Left forelimb (tissue), 1 donor: ENCODE measurements around the gene HSFX1.
"Not testable (repeated sequence)": the region's sequence is repeated elsewhere in the genome, so short reads cannot be mapped to it uniquely, and the experiment has no call there.

Experiments used
- DNase-seq: peaks from one replicate; pipeline ENCODE4 v3.0.0-alpha.2; 2018; ENCODE audit warnings: low spot score

The HSFX1 gene, protein sequence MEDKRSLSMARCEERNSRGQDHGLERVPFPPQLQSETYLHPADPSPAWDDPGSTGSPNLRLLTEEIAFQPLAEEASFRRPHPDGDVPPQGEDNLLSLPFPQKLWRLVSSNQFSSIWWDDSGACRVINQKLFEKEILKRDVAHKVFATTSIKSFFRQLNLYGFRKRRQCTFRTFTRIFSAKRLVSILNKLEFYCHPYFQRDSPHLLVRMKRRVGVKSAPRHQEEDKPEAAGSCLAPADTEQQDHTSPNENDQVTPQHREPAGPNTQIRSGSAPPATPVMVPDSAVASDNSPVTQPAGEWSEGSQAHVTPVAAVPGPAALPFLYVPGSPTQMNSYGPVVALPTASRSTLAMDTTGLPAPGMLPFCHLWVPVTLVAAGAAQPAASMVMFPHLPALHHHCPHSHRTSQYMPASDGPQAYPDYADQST

DNA sequence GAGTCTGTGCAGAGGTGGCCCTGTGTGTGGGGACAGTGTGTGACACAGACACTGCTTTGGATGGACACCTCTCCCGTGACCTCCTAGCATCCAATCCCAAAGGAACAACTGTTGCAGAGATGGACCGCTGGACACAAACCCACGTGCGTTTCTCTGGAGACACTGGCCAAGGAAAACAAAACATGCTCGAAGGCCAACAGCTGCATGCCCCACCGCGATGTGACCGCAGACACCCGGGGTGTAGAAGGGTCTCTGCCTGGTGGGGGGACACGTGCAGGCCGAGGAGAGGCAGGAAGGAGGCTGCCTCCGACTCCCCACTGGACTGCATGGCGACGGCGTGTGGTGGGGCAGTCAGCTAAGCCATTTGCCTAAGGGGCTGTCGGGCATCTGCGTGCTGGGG is at the start of gene HSFX1:
HSFX1 (plus strand) TSS at position 301 of the 400 bp plus-strand sequence. CDS start 614 bp downstream, outside the sequence.
- not testable (repeated sequence) for DNase-seq

DNA sequence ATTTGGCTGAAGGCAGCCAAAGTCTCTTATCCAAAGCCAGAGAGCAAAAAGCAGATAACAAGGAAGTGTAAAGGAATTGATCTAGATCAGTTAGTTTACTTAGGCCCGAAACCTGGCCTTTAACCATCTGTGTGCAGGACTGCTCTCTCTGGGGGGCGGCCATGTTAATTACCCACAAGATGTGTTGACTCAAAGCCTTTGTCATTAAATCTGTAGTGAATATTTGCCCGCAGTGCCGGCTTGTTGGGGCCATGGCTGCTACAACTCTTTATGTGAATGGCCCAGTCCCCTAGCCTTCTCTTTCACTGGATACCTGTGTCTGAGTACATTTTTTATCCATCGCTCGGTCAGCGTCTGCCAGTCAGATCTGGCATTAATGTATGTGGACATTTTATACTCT is 46.6 kb upstream of the HSFX1 start:
- not testable (repeated sequence) for DNase-seq

DNA sequence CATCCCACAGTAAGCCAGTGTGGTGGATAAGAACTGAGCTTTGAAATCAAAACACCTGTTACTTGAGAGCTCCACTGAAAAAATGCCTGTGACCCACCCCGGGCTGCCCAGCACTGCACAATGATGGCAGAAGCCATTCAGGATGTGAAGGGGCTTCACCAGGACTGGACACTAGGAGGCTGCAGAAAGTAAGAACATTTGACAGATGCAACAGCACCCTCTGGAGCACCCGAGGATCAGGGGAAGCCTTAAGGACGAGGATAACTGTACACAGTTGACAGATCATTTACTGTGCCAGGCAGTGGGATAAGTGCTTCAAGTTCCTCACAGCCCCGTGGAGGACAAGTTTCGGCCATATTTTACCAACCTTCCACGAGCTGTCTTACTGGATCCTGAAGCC is 31.6 kb upstream of the HSFX1 start:
- not testable (repeated sequence) for DNase-seq

DNA sequence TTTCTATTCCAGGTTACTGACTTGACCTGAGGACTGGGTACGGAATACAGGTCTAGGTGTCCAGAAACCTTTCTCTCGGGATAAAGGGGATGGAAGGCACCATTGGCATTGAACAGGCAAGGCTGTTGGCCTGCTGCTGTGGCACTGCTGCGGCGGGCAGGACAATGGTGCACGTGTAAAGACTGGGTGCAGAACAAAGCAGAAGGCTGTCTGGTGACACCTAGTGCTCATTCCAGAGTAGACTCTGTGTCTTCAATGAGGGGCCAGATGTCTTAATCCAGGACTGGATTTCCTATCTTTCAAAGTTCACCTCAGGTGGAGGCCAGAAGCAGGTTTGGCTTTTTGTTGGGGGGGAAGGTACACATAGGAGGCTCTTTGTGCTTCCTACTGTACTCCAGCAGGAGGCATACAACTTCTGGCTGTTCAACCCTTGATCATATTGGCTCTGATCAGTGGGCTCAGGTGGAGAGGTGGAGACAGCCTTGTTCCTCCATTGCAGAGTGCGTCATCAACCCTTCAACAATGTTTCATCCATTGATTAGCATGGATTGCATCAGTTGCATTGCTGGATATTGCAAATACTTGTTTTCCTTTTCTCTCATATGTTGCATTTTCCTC is 27.4 kb upstream of the HSFX1 start:
- DNase-seq = not testable (repeated sequence)

DNA sequence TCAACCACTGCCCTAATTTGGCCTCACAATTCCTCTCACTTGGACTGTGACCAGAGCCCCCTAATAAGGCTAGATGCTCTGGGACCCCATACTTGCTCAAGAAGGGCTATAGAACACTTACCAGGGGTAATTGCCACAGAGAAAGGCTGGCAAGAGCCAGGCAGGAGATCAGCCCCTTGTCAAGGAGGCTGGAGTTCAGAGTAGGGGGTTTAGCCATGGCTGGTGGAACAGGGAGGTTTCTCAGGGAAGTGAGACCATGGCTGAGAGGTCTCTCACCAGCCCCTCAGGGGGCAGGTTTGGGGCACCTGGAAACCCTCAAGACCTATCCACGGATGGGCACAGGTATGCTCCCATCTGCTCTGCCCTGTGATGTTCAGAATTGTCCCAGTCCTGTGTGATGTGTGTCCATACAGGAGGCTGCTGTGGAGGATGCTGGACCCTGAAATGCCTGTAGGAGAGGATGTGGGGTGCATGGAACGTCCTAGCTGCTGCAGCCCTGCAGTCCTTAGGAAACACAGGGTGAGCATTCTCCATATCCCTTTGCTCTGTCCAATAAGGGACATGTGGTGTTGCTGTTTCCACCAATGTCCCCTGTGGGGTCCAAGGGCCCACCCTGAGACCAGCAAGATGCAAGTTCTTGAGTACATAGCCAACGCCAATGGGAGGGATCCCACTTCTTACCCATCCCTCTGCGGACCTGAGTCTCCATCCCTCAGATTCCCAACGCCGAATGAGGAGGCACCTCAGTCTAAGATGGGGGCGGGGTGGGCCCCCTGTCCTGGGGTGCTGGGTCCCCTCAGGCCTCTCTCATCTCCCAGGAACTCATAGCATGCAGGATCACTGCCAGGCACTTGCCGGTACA is 16.4 kb upstream of the HSFX1 start:
- no peak for DNase-seq

DNA sequence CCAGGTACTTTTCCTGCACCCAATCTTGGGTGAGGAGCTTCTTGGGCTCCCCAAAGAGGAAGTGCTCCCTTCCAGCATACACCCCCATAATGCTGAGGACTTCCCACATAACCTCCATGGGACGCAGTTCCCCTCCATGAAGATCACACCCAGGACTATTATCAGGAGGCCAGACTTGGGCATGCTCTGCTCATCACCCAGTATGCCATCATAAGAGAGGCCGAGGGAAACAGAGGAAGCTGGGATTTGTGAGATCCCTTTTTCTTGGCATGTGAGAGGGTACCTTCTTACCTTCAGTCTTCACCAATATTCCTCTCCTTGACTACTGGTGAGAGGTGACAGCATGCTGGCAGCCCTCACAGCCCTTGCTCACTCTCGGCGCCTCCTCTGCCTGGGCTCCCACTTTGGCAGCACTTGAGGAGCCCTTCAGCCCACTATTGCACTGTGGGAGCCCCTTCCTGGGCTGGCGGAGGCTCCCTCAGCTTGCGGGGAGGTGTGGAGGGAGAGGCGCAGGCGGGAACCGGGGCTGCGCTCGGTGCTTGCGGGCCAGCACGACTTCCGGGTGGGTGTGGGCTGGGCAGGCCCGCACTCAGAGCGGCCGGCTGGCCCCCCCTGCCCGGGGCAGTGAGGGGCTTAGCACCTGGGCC is 15.7 kb upstream of the HSFX1 start:
- peak; percentile 18 for DNase-seq

DNA sequence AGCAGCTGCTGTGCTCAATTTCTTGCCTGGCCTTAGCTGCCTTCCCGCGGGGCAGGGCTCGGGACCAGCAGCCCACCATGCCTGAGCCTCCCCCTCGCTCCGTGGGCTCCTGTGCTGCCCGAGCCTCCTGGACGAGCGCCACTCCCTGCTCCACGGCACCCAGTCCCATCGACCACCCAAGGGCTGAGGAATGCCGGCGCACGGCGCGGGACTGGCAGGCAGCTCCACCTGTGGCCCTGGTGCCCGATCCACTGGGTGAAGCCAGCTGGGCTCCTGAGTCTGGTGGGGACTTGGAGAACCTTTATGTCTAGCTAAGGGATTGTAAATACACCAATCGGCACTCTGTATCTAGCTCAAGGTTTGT is 15.2 kb upstream of the HSFX1 start:
- peak; percentile 20 for DNase-seq

DNA sequence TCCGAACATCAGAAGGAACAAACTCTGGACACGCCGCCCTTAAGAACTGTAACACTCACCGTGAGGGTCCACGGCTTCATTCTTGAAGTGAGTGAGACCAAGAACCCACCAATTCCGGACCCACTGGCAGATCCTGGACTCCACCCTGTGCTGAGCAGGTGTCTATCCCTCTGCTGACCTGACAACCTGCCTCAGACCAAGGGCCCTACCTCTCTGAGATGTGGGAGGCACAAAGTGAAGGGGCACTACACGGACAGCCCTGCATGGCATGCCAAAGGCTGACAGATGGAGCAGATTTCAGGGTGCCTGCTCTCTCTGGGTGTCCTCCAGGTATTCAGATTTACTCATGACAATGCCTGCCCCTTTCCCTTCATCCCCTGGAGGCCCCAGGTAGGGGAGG is 14.0 kb upstream of the HSFX1 start:
- peak; percentile 22 for DNase-seq

DNA sequence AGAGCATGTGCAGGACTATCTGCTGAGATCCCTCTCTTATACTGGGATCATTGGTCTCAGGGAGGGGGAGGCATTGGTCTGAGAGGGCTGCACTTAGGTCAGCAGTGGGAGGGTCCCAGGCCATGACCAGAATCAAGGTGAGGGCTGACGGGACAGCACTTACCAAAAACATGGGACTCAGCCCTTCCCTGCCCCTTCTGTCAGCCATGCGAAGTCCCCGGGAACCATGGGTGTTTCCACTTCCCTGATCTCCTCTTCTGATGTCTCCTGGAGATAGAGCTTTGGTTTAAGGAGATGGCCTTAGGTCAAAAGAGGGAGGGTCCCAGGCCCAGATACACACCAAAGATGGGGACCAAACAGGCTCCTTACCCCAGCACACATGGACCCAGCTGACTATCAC is 12.9 kb upstream of the HSFX1 start:
- DNase-seq = no peak

DNA sequence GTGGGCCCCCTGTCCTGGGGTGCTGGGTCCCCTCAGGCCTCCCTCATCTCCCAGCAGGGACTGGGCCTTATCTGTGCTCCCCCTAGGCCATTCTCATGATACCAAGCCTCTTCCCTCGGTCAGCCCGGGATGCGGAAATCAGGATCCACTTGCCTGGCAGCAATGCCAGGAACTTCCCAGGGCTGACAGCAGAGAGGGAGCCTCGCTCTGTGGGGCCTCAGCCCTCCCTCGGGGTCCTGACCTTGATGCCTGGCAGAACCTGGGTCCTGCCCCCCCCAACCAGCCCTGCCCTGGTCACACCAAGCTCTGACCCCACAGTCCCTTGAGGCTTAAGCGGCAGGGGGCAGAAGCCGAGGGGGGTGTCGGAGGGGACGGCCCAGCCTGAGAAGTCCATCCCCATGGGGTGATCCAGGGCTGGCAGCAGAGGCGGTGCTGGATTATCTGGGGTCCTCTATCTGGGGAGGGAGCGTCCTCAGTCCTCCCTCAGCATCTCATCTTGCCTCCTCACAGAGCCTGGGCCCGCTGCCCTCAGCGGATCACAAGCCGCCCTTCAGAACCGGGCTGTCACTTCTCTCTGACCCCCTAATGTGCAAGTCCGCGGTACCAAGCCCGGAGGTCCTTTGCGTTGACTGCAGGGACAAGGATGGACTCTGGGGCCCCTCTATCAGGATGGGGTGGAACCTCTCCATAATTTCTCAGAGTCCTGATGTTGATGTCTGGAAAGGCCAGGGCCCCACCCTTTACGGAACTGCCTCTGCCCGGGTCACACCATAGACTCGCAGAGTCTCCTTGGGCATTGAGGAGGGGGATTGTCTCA is 11.8 kb upstream of the HSFX1 start:
- not testable (repeated sequence) for DNase-seq

DNA sequence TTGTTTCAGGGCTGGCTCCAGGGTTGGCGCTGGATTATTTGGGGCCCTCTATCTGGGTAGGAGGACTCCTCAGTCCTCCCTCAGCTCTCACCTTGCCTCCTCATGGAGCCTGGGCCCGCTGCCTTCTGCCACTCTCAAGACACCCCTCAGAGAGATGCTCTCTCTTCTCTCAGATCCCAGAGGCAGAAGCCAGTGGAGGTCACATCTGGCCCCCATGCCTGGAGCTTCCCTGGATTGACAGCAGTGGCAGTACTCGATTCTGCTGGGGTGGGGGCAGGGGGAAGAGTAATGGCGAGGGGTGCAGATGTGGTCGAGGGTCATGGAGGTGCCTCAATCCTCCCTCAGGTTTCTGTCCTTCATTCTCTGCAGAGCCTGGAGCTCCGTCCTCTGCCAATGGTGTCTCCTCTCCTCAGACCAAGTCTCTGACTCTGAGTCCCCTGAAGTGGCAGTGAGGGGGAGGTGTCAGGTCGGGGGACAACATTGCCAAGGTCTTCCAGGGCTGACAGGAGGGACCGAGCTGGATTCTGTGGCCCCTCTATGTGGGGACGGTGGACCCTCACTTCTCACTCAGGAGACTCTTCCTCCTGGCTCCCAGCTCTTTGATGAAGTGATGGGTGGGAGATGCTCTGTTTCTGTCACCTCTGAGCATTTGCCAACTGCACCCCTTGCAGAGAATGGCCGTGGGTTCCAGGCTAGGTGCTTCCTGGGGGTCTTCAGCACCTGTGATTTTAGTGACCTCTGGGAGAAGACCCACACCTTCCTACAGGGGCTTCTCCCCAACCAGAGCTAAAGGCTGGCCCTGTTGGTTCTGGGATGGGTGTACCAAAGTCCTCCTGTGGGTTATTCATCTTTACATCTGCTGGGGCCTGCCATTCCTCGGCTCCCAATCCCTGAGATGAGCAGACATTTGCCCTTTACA is 10.9 kb upstream of the HSFX1 start:
- peak; percentile 14 for DNase-seq

DNA sequence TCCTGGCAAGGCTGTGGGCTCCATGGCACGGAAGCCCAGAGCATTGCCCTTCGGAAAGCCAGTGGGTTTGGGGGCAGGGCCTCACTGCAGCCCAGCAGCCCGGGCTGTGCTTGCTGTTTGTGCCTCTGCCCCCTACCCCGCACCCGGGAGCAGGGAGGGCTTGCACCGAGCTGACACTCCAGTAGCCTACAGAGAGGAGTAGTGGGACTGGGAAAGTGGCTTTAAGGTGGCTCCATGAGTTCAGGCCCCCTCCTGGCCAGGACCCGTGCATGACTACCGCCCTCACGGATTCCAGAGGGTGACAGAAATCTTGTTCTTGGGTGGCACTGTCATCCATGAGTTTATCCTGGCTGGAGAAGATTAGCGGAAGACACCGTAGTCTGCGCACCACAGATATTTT is 3.5 kb upstream of the HSFX1 start:
- DNase-seq = not testable (repeated sequence)

DNA sequence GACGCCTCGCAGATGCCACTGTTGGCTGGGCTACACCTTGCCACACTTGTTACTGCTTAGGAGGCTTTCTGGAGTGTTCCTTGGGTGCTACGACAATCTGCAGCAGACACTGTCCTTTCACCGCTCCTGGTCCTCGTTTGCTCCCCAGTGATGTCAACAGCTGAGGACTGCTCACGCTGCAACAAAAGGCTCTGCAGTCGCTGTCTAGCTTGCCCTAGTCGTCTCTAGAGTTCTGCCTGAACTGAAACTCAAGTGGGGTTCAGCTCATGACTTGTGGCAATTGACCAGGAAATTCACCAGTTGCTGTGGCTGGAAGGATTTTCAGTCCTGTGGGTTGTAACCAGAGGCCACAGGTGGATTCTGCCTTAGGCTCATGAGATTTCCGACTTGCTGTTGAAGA is 842 bp upstream of the HSFX1 start:
- not testable (repeated sequence) for DNase-seq

DNA sequence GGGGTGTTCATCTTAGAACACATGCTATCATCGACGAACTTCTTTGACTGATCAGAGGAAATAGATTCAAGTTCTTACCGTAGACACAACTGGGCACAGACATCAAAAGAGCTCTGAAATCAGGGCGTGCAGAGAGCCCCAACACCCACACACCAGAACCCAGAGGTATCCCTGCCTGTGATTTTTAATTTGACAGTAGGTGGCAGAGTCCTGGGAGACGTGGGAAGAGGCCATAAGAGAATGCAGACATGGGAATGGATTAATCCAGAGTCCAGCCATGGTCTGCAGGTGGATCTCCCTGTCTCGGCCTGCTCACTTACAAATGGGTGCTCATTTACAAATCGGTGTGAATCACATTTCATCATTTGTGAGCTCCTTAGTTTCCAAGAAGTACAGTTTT is 4.1 kb downstream of the HSFX1 start:
- not testable (repeated sequence) for DNase-seq

DNA sequence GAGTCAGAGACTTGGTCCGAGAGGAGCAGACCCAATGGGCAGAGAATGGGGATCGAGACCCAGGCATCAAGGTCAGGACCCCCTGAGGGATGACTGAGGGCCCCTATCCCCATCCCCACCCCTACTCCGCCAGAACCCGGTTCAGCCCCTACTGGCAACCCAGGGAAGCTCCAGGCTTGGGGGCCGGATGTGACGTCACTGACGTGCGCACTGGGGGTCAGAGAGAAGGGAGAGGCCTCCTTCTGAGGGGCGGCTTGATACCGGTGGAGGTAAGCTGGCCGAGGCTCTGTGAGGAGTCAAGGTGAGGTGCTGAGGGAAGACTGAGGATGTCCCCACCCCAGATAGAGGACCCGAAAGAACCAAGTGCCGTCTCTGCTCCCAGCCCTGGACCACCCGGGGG is 7.9 kb downstream of the HSFX1 start, which contains the start of gene MAGEA9:
MAGEA9 (plus strand) TSS at position 204 of the 400 bp plus-strand sequence. CDS start 4,281 bp downstream, outside the sequence.
- DNase-seq = not testable (repeated sequence)

DNA sequence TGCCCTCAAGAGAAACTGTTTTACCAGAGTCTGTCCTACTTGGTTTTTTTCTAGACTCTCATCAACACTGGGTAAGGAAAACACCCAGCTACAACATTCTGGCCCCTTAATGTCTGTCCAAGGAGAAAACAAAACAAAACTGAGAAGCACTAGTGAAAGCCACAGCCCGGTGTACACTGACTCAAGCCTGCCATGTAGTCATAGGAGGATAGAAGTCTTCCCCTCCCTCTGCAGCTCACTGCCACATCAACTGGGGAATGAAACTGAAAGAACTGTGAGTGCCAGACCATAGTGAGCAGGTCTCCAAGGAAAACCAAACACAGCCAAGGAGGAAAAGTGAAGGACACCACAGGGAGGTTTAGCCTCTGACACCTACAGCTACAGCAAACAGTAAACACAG is 21.7 kb downstream of the HSFX1 start:
- not testable (repeated sequence) for DNase-seq

DNA sequence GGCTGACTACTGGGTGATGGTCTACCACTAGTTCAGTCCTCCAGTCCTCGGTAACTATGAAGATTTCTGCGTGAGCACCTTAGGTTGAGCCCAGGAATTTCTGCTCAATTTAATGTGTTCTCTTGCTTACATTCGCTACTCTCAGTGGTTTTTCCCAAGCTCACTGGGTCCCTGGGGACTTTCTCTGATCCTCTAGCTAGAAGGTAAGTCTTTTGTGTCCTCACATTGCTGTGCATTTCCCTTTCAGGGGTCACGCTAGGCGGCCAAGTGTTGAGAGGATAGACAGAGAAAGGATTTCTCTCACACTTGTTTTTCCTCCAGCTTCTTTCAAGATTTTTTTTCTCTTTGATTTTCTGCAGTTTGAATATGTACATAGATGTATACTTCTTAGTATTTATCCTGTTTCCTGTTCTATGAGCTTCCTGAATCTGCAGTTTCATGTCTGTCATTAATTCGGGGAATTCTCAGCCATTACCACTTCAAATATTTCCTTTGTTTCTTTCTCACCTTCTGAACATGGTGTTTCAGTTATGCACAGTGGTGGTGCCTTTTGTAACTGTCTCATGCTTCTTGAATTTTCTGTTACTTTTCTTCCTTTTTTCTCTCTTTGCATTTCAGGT is 25.3 kb downstream of the HSFX1 start:
- DNase-seq = no peak

DNA sequence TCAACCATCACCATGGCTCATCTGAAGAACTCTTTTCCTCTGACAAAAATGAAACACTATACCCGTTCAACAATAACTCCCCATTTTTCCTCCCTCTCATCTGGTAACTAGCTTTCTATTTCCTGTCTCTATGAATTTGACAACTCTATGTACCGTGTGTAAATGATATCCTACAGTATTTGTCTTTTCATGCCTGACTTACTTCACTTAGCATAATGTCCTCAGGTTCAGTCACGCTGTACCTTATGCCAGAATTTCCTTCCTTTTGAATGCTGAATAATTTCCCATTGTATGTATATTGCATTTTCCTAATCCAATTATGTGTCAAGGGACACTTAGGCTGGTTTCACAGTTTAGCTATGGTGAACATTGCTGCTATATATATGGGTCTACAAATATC is 26.1 kb downstream of the HSFX1 start:
- no peak for DNase-seq

DNA sequence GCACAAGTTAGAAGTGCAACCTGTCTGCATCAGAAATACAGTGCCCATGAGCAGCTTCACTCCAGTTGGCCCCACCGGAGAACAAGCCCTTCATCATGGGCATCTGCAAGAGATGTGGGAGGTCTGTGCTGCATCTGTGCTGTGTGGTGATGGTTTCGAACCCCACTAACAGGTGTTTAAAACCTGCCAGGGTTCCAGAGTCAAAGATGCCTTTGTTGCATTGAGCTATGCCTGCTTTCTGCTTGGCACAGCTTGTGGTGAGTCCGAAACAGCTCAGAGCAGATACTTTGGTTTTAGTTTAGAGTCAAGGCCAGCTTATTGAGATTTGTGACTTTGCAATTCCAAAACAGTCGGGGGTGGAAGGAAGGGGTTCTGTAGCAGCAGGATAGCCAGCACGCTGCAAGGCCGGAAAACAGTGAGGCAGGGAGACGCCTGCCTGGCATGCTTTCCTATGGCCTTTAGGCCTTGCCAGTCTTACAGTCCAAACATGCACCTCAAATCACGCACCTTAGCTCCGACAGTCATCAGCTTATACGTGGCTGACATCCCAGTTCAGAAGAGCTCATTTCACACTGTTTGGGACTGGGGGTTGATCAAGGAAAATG is 29.7 kb downstream of the HSFX1 start:
- no peak for DNase-seq
